WERI-Rb-1 (cell line): ENCODE results near the gene TOM1L2.
"Not testable (repeated sequence)": the region's sequence is repeated elsewhere in the genome, so short reads cannot be mapped to it uniquely, and the experiment has no call there.

Experiments
- DNase-seq: peaks from one replicate; pipeline ENCODE4 v3.0.0-alpha.2; 2020
- H3K27ac ChIP-seq: fragments of 250-450 bp; sonication (Bioruptor Pico); 2 replicates; pipeline ENCODE4 v1.5.1; 2020; ENCODE audit warnings: mild to moderate bottlenecking, moderate library complexity
- H3K27me3 ChIP-seq: fragments of 250-450 bp; sonication (Bioruptor Pico); 2 replicates; pipeline ENCODE4 v1.5.1; 2021; ENCODE audit warnings: mild to moderate bottlenecking, low read depth, moderate library complexity; ENCODE audit not compliant: insufficient read depth, severe bottlenecking
- H3K36me3 ChIP-seq: fragments of 250-450 bp; sonication (Bioruptor Pico); 2 replicates; pipeline ENCODE4 v1.5.1; 2020; ENCODE audit warnings: mild to moderate bottlenecking, moderate library complexity
- H3K4me3 ChIP-seq: 2 replicates; pipeline ENCODE4 v1.5.1; 2011; ENCODE audit warnings: low read depth, mild to moderate bottlenecking, control low read depth, low read length
- H3K9me3 ChIP-seq: fragments of 250-450 bp; sonication (Bioruptor Pico); 2 replicates; pipeline ENCODE4 v1.5.1; 2021; ENCODE audit warnings: mild to moderate bottlenecking, moderate library complexity; ENCODE audit not compliant: severe bottlenecking
- TF ChIP-seq, protein P1 (sequence below): IDR thresholded peaks from 2 replicates; pipeline ENCODE4 v1.5.1; 2011; ENCODE audit warnings: low read depth, mild to moderate bottlenecking, control low read depth, inconsistent platforms, low read length

The TOM1L2 gene

DNA sequence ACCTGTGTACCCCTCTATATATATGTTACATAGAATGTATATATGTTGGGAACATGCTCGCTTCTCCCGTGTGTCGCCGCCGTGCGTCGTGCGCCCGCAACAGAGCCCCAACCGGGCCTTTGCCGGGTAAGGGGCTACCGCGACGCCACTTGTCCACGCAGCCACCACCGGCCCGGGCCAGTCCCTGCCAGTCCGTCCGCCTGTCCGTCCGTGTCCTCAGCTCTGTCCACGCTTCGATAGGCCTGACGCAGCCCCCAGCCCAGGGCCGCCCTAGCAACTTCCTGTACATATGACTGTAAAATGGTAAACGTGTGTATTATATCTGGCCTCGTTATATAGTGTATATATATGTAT lies 161.3 kb downstream of the TOM1L2 start:
- Histone ChIP-seq H3K27me3 (no peaks in the 10 kb centered on the region), H3K4me3 (no peak overlapping the region), H3K9me3 (no peaks in the 10 kb centered on the region), H3K36me3 (peaks cover 86% of the 10 kb centered on the region), H3K27ac (peak overlapping the region; percentile 43)
- no peak for DNase-seq
- TF ChIP-seq, protein P1, sequence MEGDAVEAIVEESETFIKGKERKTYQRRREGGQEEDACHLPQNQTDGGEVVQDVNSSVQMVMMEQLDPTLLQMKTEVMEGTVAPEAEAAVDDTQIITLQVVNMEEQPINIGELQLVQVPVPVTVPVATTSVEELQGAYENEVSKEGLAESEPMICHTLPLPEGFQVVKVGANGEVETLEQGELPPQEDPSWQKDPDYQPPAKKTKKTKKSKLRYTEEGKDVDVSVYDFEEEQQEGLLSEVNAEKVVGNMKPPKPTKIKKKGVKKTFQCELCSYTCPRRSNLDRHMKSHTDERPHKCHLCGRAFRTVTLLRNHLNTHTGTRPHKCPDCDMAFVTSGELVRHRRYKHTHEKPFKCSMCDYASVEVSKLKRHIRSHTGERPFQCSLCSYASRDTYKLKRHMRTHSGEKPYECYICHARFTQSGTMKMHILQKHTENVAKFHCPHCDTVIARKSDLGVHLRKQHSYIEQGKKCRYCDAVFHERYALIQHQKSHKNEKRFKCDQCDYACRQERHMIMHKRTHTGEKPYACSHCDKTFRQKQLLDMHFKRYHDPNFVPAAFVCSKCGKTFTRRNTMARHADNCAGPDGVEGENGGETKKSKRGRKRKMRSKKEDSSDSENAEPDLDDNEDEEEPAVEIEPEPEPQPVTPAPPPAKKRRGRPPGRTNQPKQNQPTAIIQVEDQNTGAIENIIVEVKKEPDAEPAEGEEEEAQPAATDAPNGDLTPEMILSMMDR, result no peak

GRCh38 chr17:17810084-17810894 lies 161.9 kb downstream of the TOM1L2 start:
- no peaks in the 10 kb centered on the region for H3K9me3 ChIP-seq
- H3K36me3 ChIP-seq, result peaks cover 86% of the 10 kb centered on the region
- no peaks in the 10 kb centered on the region for H3K27me3 ChIP-seq
- TF ChIP-seq, protein P1, result no peak
- H3K27ac ChIP-seq, result peak overlapping the region; percentile 43
- DNase-seq, result peak; percentile 42
- no peak overlapping the region for H3K4me3 ChIP-seq

- TF ChIP-seq, protein P1, result no peak
- no peaks in the 10 kb centered on the region for H3K9me3 ChIP-seq
- H3K36me3 ChIP-seq, result peaks cover 84% of the 10 kb centered on the region
- no peak overlapping the region for H3K4me3 ChIP-seq
- H3K27ac ChIP-seq, result no peak overlapping the region; the same call in 1 of the 2 replicates
- H3K27me3 ChIP-seq, result no peaks in the 10 kb centered on the region
- DNase-seq, result no peak
These were observed 162.6 kb downstream of the TOM1L2 start for GRCh38 chr17:17809531-17810083.

GRCh38 chr17:17808706-17809432 lies 163.3 kb downstream of the TOM1L2 start:
- Histone ChIP-seq H3K4me3 (no peak overlapping the region), H3K36me3 (peaks cover 84% of the 10 kb centered on the region), H3K27me3 (no peaks in the 10 kb centered on the region), H3K27ac (no peak overlapping the region), H3K9me3 (no peaks in the 10 kb centered on the region)
- DNase-seq, result no peak
- TF ChIP-seq, protein P1, result no peak

- H3K9me3 ChIP-seq, H3K27me3 ChIP-seq, H3K4me3 ChIP-seq, DNase-seq, H3K27ac ChIP-seq: not testable (repeated sequence)
- peaks cover 84% of the 10 kb centered on the region for H3K36me3 ChIP-seq
These were observed 164.0 kb downstream of the TOM1L2 start for GRCh38 chr17:17808200-17808599.

DNA sequence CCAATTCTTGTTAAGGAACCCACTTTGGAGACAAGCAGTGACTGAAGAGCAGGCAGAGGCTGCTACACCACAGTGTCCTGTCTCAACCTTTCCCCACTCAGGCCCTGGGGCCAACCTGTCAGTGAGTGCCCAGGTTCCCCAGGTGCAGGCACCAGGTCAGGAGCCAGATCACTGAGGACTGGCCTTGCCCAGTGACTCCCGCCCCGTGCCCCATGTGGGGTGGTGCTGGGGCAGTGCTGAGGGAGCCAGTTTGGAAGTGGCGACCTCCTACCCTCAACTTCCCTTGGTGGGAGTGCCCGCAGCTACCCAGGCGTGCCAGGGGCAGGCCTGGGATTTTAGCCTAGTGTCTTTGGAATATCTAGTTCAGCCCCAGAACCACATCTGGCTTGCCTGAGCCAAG lies 164.8 kb downstream of the TOM1L2 start:
- TF ChIP-seq, protein P1, result no peak
- Histone ChIP-seq H3K36me3 (peaks cover 82% of the 10 kb centered on the region), H3K27ac (no peak overlapping the region), H3K27me3 (no peaks in the 10 kb centered on the region), H3K9me3 (no peaks in the 10 kb centered on the region), H3K4me3 (no peak overlapping the region)
- DNase-seq, result no peak
